NB4 (cell line): Measurements from ENCODE around the gene INTS1.

ENCODE experiments used
- POLR2A ChIP-seq: IDR thresholded peaks from 2 replicates; pipeline ENCODE4 v1.6.1; 2011; ENCODE audit warnings: mild to moderate bottlenecking; ENCODE audit not compliant: insufficient read length; ENCODE audit errors: extremely low read depth
- TF ChIP-seq, protein P1 (sequence below): IDR thresholded peaks from one replicate; pipeline ENCODE4 v1.5.1; 2012; ENCODE audit warnings: low read depth, low read length
- TF ChIP-seq, protein P2 (sequence below): IDR thresholded peaks from 2 replicates; pipeline ENCODE4 v1.6.1; 2011; ENCODE audit warnings: low read depth, low read length

DNA sequence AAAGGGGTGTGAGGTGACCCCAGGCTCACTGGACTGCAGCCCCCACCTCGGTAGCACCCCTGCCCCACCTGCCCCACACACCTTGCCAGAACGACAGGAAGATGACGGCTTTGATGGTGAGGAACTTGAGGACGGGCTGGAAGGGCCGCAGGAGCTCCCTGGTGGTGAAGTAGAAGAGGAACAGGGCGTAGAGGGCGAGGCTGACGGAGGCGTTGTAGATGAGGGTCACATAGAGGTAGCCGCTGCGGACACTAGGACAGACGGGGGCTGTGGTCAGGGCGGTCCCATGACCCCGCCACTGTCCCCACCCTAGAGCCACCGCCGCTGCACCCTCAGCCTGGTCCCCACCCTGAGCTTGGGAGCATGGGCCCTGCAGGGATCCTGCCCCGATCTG is 44.2 kb upstream of the INTS1 start:
- TF ChIP-seq POLR2A = no peak
- TF ChIP-seq, protein P1, sequence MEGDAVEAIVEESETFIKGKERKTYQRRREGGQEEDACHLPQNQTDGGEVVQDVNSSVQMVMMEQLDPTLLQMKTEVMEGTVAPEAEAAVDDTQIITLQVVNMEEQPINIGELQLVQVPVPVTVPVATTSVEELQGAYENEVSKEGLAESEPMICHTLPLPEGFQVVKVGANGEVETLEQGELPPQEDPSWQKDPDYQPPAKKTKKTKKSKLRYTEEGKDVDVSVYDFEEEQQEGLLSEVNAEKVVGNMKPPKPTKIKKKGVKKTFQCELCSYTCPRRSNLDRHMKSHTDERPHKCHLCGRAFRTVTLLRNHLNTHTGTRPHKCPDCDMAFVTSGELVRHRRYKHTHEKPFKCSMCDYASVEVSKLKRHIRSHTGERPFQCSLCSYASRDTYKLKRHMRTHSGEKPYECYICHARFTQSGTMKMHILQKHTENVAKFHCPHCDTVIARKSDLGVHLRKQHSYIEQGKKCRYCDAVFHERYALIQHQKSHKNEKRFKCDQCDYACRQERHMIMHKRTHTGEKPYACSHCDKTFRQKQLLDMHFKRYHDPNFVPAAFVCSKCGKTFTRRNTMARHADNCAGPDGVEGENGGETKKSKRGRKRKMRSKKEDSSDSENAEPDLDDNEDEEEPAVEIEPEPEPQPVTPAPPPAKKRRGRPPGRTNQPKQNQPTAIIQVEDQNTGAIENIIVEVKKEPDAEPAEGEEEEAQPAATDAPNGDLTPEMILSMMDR = peak; percentile 17
- TF ChIP-seq, protein P2, sequence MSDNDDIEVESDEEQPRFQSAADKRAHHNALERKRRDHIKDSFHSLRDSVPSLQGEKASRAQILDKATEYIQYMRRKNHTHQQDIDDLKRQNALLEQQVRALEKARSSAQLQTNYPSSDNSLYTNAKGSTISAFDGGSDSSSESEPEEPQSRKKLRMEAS = no peak
